Adrenal gland (tissue), 5 donors: ENCODE data around the gene KRT76.

Experiments
- CTCF ChIP-seq, 6 experiments: fragments of 450-650 bp in 4 of 6; fragments of 200-600 bp in 2 of 6; sonication (generic) in 1 of 6; IDR thresholded peaks; 1 replicate in 5 of 6; 2 replicates in 1 of 6; pipeline versions ENCODE4 v1.5.1 to v1.8.0; 2016 to 2021; ENCODE audit warnings: antibody characterized with exemption in 6 of 6, mild to moderate bottlenecking in 2 of 6, moderate library complexity in 1 of 6
- POLR2A ChIP-seq, 2 donors: fragments of 450-650 bp; IDR thresholded peaks; one replicate each; pipeline ENCODE4 v1.6.1; 2017; ENCODE audit warnings: antibody characterized with exemption in 2 of 2, mild to moderate bottlenecking in 2 of 2, moderate library complexity in 1 of 2
- donor health status: DM: no; HTN: no; CAD: no.

- TF ChIP-seq POLR2A (IDR thresholded peaks at IDR 0.05) (no peak), CTCF (IDR thresholded peaks at IDR 0.05) (no peak)
Measured at GRCh38 chr12:52759218-52759617, 17.9 kb downstream of the KRT76 start.
